Astrocyte (in vitro differentiated cells and primary cell): Measurements from ENCODE around the gene KLHDC8A. TPM values are rescaled to one million over a fixed set of nuclear protein-coding genes. Genes with fewer than 3 reads are reported as not detected.

Experiments
- DNase-seq: peaks from one replicate; pipeline ENCODE4 v3.0.0-alpha.2; 2010; ENCODE audit warnings: low read depth
- FAIRE-seq: peaks from 2 replicates; lab custom pipeline; 2011; peaks lifted over from hg19 to GRCh38; lab: Jason Lieb, UNC
- H2AFZ ChIP-seq: 2 replicates; pipeline ENCODE4 v1.6.0; 2012; ENCODE audit warnings: low read depth, low read length, inconsistent platforms
- H3K27ac ChIP-seq: 2 replicates; pipeline ENCODE4 v1.5.1; 2011; ENCODE audit warnings: low read depth, low read length, inconsistent platforms
- H3K27me3 ChIP-seq: 2 replicates; pipeline ENCODE4 v1.6.0; 2011; ENCODE audit warnings: low read length, inconsistent platforms; ENCODE audit not compliant: insufficient read depth
- H3K36me3 ChIP-seq: 2 replicates; pipeline ENCODE4 v1.5.1; 2011; ENCODE audit warnings: low read length, inconsistent platforms; ENCODE audit not compliant: insufficient read depth
- H3K4me1 ChIP-seq: 2 replicates; pipeline ENCODE4 v1.5.1; 2011; ENCODE audit warnings: low read length, inconsistent platforms; ENCODE audit not compliant: insufficient read depth
- H3K4me2 ChIP-seq: 2 replicates; pipeline ENCODE4 v1.6.0; 2012; ENCODE audit warnings: low read length, inconsistent platforms
- H3K4me3 ChIP-seq: 2 replicates; pipeline ENCODE4 v1.5.1; 2011; ENCODE audit warnings: low read depth, mild to moderate bottlenecking, low read length, inconsistent platforms; ENCODE audit not compliant: insufficient read depth
- H3K79me2 ChIP-seq: 2 replicates; pipeline ENCODE4 v1.6.0; 2012; ENCODE audit warnings: mild to moderate bottlenecking, low read length, inconsistent platforms; ENCODE audit not compliant: insufficient read depth
- H3K9ac ChIP-seq: 2 replicates; pipeline ENCODE4 v1.6.0; 2012; ENCODE audit warnings: mild to moderate bottlenecking, low read length, inconsistent platforms
- H3K9me3 ChIP-seq: 2 replicates; pipeline ENCODE4 v1.5.1; 2012; ENCODE audit warnings: low read depth, mild to moderate bottlenecking, low read length, inconsistent platforms; ENCODE audit not compliant: insufficient read depth
- H4K20me1 ChIP-seq: 2 replicates; pipeline ENCODE4 v1.6.0; 2012; ENCODE audit warnings: low read length, inconsistent platforms; ENCODE audit not compliant: insufficient read depth
- H3K27ac Mint-ChIP-seq: one replicate; pipeline ENCODE4 v1.8.0; 2021; ENCODE audit warnings: mild to moderate bottlenecking, mixed read lengths; ENCODE audit not compliant: unreplicated experiment
- H3K27me3 Mint-ChIP-seq: one replicate; pipeline ENCODE4 v1.8.0; 2021; ENCODE audit warnings: low read depth, mixed read lengths; ENCODE audit not compliant: unreplicated experiment
- H3K36me3 Mint-ChIP-seq: one replicate; pipeline ENCODE4 v1.8.0; 2021; ENCODE audit warnings: low read depth, mixed read lengths; ENCODE audit not compliant: unreplicated experiment
- H3K4me1 Mint-ChIP-seq: one replicate; pipeline ENCODE4 v1.8.0; 2021; ENCODE audit warnings: low read depth, mixed read lengths; ENCODE audit not compliant: unreplicated experiment
- H3K4me3 Mint-ChIP-seq: one replicate; pipeline ENCODE4 v1.8.0; 2021; ENCODE audit warnings: mild to moderate bottlenecking, moderate library complexity, mixed read lengths; ENCODE audit not compliant: unreplicated experiment
- H3K9me3 Mint-ChIP-seq: one replicate; pipeline ENCODE4 v1.8.0; 2021; ENCODE audit warnings: mild to moderate bottlenecking, mixed read lengths; ENCODE audit not compliant: unreplicated experiment
- EZH2 ChIP-seq: IDR thresholded peaks from 2 replicates; pipeline ENCODE4 v1.6.1; 2012; ENCODE audit warnings: mild to moderate bottlenecking, low read length, inconsistent platforms; ENCODE audit not compliant: insufficient read depth
- total RNA-seq: library from RNA; stranded (reverse); gene quantifications from 2 replicates; pipeline ENCODE4 v1.2.1, GENCODE V29; 2021
- TF ChIP-seq, protein P1 (sequence below): IDR thresholded peaks from 2 replicates; pipeline ENCODE4 v1.5.1; 2011; ENCODE audit warnings: low read depth, mild to moderate bottlenecking, inconsistent platforms, low read length, moderate library complexity; ENCODE audit not compliant: insufficient read depth

KLHDC8A gene
- total RNA-seq, 1 donor from 2014 or later: 0.39 TPM

DNA sequence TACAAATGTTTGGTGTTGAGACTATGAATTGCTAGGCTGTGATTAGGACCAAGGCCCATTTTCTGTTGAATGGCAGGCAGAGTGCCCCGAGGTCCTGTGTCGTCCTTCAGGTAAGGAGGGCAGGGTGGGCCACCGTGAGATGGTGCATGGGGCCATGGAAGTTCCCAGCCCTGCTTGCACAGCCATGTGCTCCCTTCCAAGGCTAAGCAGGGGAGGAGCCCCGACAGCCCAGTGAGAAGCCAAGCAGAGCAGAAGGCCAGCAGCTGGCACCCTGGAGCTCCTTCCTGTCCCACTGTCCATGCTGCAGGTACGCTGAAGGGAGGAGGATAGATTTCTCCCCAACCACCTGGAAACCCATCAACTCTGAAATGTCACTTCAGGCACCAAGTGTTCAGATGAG is 27.0 kb downstream of the KLHDC8A start:
- Mint-ChIP-seq H3K27me3 (peaks cover 39% of the 10 kb centered on the region), H3K9me3 (no peaks in the 10 kb centered on the region), H3K36me3 (no peaks in the 10 kb centered on the region), H3K4me1 (peaks cover 14% of the 10 kb centered on the region), H3K4me3 (no peak overlapping the region), H3K27ac (no peak overlapping the region)
- FAIRE-seq: no peak
- H3K4me2 ChIP-seq: no peak overlapping the region
- H2AFZ ChIP-seq: no peak overlapping the region
- no peaks in the 10 kb centered on the region for H4K20me1 ChIP-seq
- no peak overlapping the region for H3K9ac ChIP-seq
- DNase-seq: no peak
- peaks cover 13% of the 10 kb centered on the region for H3K27me3 ChIP-seq
- H3K4me1 ChIP-seq: peaks cover 6% of the 10 kb centered on the region
- TF ChIP-seq EZH2: no peak
- TF ChIP-seq, protein P1, sequence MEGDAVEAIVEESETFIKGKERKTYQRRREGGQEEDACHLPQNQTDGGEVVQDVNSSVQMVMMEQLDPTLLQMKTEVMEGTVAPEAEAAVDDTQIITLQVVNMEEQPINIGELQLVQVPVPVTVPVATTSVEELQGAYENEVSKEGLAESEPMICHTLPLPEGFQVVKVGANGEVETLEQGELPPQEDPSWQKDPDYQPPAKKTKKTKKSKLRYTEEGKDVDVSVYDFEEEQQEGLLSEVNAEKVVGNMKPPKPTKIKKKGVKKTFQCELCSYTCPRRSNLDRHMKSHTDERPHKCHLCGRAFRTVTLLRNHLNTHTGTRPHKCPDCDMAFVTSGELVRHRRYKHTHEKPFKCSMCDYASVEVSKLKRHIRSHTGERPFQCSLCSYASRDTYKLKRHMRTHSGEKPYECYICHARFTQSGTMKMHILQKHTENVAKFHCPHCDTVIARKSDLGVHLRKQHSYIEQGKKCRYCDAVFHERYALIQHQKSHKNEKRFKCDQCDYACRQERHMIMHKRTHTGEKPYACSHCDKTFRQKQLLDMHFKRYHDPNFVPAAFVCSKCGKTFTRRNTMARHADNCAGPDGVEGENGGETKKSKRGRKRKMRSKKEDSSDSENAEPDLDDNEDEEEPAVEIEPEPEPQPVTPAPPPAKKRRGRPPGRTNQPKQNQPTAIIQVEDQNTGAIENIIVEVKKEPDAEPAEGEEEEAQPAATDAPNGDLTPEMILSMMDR: no peak
- no peak overlapping the region for H3K27ac ChIP-seq
- H3K36me3 ChIP-seq: no peaks in the 10 kb centered on the region
- no peaks in the 10 kb centered on the region for H3K79me2 ChIP-seq
- no peaks in the 10 kb centered on the region for H3K9me3 ChIP-seq
- no peak overlapping the region for H3K4me3 ChIP-seq

GRCh38 chr1:205328476-205328875 is 28.2 kb downstream of the KLHDC8A start:
- peaks cover 35% of the 10 kb centered on the region for H3K27me3 Mint-ChIP-seq
- Histone ChIP-seq H3K4me1 (peaks cover 9% of the 10 kb centered on the region), H3K79me2 (no peaks in the 10 kb centered on the region), H4K20me1 (no peaks in the 10 kb centered on the region), H3K27ac (no peak overlapping the region), H3K9me3 (no peaks in the 10 kb centered on the region), H3K4me2 (no peak overlapping the region), H3K4me3 (no peak overlapping the region), H3K9ac (no peak overlapping the region), H3K36me3 (no peaks in the 10 kb centered on the region), H2AFZ (no peak overlapping the region), H3K27me3 (peaks cover 13% of the 10 kb centered on the region)
- DNase-seq: no peak
- TF ChIP-seq, protein P1: no peak
- TF ChIP-seq EZH2: no peak
- peaks cover 17% of the 10 kb centered on the region for H3K4me1 Mint-ChIP-seq
- H3K4me3 Mint-ChIP-seq: no peak overlapping the region
- no peak overlapping the region for H3K27ac Mint-ChIP-seq
- no peak for FAIRE-seq
- H3K9me3 Mint-ChIP-seq: no peaks in the 10 kb centered on the region
- no peaks in the 10 kb centered on the region for H3K36me3 Mint-ChIP-seq

DNA sequence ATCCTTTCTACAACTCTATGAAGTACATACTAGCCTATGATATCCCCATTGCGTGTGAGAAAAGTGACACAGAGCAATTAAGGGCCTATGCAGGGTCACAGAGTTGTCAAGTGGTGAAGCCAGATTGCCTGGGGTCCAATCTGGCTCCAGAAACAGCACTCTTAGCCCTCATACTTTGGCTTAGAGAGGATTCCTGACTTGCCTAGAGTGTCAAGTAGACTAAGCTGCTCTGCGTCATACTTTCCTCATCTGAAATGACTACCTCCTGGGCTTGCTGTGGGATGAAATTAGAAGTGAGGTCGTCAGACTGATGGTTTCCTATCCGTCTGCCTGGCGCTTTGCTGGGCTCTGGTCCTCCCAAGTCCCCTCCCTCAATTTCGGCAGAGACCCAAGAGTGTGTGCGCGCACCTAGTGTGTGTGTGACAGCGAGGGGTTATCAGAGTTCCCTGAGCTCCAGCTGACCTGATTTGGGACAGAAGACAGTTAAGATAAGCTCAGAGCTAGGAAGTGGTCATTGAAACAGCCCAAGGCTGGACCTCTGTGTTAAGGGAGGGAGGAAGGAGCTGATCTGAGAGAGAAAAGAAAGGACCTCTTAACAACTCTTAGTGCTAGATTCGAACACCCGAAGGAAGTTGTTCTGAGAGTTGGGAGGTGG is 29.8 kb downstream of the KLHDC8A start:
- Mint-ChIP-seq H3K27ac (peak overlapping the region; percentile 20), H3K36me3 (no peaks in the 10 kb centered on the region), H3K9me3 (no peaks in the 10 kb centered on the region), H3K4me1 (peaks cover 17% of the 10 kb centered on the region), H3K4me3 (no peak overlapping the region), H3K27me3 (peaks cover 22% of the 10 kb centered on the region)
- H3K4me2 ChIP-seq: no peak overlapping the region
- H2AFZ ChIP-seq: no peak overlapping the region
- no peaks in the 10 kb centered on the region for H4K20me1 ChIP-seq
- H3K79me2 ChIP-seq: no peaks in the 10 kb centered on the region
- H3K9ac ChIP-seq: no peak overlapping the region
- H3K4me3 ChIP-seq: no peak overlapping the region
- no peak for DNase-seq
- H3K36me3 ChIP-seq: no peaks in the 10 kb centered on the region
- H3K27ac ChIP-seq: no peak overlapping the region
- no peak for TF ChIP-seq EZH2
- TF ChIP-seq, protein P1: no peak
- H3K4me1 ChIP-seq: peaks cover 9% of the 10 kb centered on the region
- FAIRE-seq: no peak
- H3K27me3 ChIP-seq: peaks cover 13% of the 10 kb centered on the region
- H3K9me3 ChIP-seq: no peaks in the 10 kb centered on the region
